Fibroblast of skin of abdomen (primary cell): ENCODE data around the gene FNDC4.

Source experiments
- DNase-seq: peaks from one replicate; pipeline ENCODE4 v3.0.0-alpha.2; 2013

FNDC4 gene

DNA sequence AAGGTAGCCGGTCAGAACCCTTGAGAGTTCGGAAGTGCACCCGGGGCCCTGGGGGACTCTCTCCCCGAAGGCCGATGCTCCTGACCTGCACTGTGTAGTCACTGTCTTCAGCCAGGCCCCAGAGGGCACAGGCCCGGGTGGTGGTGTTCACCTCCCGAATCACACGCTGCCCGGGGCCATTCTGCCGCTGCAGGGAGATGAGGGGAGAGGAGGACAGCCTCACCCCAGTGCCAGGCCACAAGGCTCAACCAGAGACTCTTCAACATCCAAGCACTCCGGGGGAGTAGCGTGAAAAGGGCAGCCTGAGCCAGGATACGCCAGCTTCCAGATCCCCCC, 1.1 kb downstream of the FNDC4 start:
- no peak for DNase-seq

DNA sequence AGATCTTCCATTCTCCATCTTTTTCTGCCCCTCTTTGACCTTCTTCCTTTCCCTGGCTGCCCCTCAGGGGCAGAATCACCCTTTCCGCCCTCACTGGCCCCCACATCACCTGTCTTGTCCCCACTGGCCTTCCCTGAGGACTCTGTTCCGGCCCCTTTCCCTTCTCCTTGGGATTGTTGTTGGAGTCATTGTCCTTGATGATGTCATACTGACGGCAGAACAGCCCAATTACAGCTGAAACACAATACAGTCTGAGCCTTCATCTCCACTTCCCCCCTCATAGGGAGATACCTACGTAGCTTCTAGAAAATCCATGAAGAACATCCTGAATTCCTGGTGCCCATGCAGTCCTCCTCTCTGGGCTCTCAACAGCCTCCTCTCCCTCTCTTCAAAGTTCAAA, 2.4 kb downstream of the FNDC4 start:
- no peak for DNase-seq

DNA sequence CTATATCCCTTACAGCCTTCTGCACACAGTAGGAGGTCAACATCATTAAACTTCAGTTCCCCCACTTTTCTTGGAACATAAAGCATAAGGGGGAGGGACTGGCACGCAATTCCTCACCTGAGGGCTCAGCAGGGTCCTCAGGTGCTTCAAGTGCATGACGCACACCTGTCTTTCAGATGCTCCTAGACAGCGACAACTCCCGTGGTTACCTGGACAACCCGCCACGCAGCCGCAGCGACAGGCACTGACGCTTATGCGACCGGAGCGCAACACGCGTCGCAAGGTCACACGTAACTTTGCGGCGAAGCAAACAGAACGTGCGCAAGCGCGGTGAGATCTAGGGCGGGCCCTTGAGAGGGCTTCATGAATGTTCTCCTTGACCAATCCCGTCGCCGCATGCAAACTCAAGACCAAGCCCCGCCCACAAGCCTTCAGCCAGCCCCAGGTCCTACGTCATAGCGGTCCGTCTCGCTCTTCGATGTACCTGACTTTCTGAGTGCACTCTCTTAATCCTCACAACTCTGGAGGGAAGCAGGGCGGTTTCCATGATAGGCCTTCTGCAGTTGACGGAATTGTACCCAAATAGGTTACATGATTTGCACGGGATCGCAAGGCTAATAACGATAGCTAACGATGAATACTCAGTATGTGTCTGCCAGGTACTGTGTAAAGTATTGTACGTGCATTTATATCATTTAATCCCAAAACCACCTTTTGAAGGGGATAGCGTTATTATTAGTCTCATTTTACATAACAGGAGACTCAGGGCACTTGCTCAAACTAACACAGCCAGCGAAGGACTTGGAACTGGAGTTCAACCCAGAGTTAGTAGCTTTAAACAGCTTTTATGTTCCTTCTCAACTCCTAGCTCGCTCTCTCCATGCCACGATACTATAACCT, 5.3 kb downstream of the FNDC4 start, which contains the start of gene IFT172:
IFT172 (minus strand) TSS at position 246 of the 900 bp plus-strand sequence; CDS start at position 156, 90 bp downstream.
- peak; percentile 97 for DNase-seq

DNA sequence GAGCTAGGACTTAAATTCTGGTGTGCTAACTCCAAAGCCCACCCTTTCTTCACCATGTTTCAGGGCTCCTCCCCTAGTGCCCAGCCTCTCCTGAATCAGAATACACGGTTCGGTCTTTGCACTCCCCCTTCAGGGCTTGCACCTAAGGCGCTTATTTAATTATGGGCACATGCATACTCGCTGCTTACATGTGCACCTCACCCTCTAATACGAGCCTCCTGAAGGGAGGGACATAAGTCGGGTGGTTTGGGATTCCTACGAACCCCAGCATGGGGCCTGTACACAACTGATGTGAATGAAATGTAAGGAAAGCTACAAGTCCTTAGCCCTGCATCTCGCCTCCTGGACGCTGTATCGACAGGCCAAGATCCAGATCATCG, 5.9 kb downstream of the FNDC4 start:
- peak; percentile 22 for DNase-seq

DNA sequence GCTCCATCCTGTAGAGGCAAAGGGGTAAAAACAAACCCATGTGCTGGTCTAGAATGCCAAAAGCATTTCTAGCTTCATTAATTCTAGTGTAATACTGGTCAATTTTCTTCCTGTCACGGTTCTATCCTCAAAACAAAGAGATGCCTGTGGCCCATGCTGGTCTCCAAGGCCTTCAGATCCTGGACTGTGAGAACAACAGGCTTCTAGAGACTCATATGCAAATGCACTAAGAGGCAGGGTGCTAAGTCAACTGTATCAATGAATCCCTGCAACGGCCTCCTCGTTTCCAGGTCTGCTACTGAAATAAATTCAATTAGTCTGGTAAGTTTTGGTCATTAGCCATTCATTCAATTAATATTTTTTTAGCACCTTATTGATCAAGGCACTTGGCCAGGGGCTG, 9.5 kb downstream of the FNDC4 start:
- DNase-seq: no peak

DNA sequence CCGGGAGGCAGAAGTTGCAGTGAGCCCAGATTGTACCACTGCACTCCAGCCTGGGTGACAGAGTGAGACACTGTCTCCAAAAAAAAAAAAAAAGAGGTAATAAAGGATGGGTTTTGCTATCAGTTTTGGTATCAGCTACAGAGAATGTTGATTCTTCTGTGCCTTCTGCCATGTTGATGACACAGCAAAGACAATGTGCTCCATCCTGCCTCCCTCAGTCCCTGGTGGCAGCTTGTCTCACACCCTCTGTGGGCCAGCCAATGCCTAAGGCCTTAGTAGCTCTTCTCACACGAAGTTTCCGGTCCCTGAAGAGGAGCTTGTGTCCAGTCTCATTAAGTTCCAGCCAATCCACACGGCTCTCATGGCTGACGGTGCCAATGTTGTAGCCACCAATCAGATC, 23.0 kb downstream of the FNDC4 start:
- no peak for DNase-seq

DNA sequence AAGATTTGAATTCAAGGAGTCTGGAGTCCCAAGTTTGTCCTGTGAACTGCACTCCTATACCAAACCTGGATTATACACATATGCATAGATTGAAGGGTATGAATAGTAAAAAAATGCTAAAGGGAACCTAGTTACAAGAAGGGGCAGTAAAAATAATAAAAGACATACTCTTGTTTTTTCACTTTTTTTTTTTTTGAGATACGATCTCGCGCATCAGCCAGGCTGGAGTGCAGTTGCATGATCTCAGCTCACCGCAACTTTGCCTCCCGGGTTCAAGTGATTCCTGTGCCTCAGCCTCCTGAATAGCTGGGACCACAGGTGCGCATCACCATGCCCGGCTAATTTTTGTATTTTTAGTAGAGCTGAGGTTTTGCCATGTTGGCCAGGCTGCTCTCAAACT, 30.6 kb downstream of the FNDC4 start:
- DNase-seq: no peak

DNA sequence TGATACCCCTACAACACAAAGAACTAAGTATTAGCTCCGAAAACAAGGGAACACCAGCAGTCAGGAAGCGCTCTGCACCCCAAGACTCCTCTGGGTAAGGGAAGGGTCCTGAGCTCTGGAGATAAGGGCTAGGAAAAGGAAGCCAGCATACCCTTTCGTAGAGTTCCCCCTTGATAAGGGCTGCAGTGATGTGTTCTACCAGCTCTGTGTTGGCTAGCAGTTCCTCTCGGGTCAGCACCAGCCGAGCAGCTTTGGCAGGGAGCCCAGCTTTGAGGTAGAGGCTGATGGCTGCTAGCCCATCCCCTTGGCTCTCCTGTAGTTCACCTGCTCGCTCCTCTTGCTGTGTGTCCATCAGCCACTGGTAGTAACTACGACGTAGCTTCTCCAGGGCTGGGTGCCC, 33.9 kb downstream of the FNDC4 start:
- no peak for DNase-seq

DNA sequence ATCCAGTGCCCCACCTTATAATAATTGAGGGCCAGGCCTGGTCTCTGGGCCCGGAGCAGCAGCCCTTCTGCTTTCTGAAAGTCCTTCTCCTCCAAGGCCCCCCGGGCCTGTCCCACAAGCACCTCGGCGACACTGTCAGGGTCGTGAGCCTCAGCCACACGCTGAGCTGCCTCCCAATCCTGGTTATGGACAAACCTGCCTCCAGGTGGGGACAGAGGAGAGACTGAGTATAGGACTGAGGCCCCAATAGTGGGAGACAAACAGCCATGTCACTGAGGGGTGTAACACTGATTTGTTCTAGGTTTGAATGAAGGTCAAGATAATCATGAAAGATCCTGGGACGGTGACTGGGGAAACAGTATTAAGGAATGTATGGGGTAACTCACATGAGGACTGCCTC, 41.0 kb downstream of the FNDC4 start:
- DNase-seq: no peak

DNA sequence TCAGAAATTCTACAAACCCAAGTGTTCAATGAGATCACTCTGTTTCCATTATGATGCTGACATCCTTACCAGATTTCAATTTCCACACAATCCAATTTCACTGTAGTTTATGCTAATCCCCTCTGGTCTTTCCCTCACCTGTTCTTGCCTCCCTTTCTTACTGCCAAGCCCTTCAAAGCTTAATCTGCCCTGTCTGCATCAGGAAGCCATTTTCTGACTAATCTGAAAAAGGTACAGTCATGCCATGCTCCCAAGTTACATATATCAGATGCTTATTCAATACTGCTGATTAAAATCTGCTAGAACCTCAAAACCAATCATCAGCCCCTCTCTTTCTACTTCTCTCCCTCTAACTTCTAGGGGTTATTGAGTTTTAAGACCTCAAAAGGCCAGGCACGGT, 43.9 kb downstream of the FNDC4 start:
- no peak for DNase-seq

DNA sequence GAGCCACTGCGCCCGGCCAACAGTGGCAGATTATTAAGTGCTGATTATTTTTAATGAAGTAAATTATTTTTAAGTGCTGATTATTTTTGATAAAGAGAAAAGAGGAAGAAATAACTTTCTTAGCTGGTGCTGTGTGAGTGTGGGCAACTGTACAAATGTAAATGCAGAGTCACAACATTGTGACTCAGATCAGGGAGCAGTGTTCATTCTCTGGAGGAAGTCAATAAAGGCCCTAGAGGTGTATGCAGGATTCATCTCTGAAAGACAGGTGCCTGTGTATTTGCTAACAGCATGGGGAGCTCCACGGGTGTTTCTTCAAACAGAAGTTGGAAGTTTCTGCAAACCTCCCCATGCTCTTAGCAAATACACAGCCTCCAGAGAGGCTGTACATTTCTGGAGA, 46.6 kb downstream of the FNDC4 start:
- no peak for DNase-seq

DNA sequence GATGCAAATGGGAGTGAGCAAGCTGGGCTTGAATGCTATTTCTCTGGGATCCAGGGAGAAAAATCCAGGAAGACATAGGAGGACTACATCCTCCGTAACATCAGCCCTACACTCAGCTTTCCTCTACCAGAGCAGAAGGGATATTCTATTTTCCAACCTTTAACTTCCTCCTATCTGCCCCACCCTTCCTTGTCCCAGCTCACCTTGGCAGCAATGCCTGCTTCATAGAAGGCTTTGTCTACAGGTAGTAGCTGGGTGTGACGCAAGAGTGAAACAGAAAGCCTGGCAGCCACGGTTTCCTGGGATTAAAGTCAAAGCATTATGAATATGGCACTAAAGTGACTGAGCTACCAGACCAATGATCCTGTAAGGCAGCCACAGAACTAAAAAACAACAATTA, 48.9 kb downstream of the FNDC4 start:
- DNase-seq: no peak

DNA sequence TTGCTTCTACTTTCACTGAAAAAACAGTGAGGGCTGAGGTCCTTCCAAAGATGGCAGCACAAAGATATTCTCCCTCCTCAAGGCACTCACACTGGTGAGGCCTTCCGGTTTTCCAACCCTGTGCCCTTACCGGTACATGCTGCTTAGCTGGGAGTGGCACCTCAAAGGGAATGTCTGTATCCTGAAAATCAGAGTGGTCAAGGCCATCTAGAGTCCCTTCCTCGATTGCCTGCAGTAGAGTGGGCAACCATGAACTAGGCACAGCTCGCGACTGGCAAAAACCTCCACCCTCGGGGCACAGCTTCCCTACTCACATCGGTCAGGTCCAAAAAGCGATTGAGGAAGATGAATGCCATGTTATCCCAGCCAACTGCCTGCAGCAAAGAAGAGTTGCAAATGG, 49.4 kb downstream of the FNDC4 start:
- DNase-seq: no peak

DNA sequence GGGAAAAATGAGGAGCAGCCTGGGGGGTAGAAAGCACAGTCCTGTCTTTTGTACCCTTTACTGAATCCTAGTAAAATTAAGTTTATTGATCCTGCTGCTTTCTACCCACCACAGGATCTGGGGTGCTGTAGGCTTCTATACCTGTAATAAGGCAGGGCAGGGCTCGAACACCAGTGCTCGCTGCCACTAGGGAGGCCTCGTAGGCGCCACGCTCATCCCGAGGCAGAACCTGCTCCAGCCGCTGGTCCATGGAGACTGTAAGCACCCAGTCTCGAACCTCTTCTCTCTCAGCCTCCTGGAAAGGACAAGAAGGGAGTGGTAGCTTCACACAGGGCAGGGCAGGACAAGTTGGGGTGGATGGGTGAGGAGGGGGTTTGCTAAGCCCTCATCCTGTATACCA, 49.8 kb downstream of the FNDC4 start:
- DNase-seq: no peak

DNA sequence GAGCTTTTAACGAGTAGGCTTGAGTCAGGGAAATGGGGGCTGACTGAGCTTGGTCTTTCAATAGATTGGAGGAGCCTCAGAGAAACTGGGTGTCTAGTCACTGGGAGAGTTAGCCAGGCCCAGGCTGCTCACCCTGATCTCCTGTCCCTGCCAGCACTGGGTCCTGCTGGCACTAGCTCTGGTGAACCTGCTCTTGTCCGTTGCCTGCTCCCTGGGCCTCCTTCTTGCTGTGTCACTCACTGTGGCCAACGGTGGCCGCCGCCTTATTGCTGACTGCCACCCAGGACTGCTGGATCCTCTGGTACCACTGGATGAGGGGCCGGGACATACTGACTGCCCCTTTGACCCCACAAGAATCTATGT, 52.1 kb downstream of the FNDC4 start:
- no peak for DNase-seq

DNA sequence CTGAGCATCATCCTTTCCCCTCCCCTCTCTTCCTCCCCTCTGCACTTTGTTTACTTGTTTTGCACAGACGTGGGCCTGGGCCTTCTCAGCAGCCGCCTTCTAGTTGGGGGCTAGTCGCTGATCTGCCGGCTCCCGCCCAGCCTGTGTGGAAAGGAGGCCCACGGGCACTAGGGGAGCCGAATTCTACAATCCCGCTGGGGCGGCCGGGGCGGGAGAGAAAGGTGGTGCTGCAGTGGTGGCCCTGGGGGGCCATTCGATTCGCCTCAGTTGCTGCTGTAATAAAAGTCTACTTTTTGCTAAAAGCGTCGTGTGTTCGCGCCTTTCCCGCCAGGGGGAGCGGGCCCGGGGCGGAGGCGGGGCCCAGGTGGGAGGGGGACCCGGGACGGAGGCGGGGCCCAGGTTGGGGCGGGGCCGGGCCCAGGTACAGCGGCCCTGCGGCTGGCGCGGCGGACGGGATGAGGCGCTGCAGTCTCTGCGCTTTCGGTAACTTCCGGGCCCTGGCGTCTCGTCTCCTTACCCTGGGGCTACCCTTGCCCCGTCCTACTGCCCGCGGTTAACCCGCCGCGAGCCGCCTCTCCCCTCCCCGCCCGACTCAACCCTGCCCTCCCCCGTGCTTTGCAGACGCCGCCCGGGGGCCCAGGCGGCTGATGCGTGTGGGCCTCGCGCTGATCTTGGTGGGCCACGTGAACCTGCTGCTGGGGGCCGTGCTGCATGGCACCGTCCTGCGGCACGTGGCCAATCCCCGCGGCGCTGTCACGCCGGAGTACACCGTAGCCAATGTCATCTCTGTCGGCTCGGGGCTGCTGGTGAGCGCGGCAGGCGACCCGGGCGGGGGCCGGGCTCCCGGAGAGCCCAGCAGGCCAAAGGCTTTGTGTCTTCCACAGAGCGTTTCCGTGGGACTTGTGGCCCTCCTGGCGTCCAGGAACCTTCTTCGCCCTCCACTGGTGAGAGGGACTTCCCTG, 52.8 kb downstream of the FNDC4 start, which contains the start of gene KRTCAP3:
KRTCAP3 (plus strand) TSS at position 424 of the 962 bp plus-strand sequence; CDS start at position 456, 32 bp downstream.
- no peak for DNase-seq
